ENCODE results near the gene SLAIN2. TPM values are rescaled to one million over a fixed set of nuclear protein-coding genes. Genes with fewer than 3 reads are reported as not detected.

Gene SLAIN2
- total RNA-seq, 1 donor from 2014 or later, result 90.5 TPM

DNA sequence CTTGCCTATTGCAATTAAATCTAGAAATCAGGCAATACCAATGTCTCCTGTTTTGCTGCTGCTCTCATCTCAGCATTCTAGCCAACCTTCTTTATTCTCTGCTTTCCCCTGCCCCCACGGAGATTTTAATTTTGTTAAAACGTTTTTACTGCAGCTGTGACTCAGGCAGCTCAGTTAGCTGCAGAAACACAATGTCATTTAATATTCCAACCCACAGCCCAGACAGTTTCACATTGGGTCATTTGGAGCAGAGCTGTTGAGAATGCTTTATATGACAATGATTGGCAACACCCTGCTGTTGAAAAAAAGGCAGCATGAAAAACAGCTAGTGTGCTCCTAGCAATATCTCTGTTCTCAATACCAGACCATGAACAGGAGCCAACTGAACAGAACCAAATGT, 129.2 kb downstream of the SLAIN2 start:
- no peaks in the 10 kb centered on the region for H3K36me3 Mint-ChIP-seq (ENCODE audit: low read depth, unreplicated experiment)
- H3K4me3 Mint-ChIP-seq (ENCODE audit: unreplicated experiment), result no peak overlapping the region
- Histone ChIP-seq H3K36me3 (ENCODE audit: insufficient read depth, low read length) (no peaks in the 10 kb centered on the region), H3K4me2 (ENCODE audit: low read length) (peak overlapping the region; percentile 12), H3K79me2 (ENCODE audit: insufficient read depth, low read length) (no peaks in the 10 kb centered on the region), H3K4me3 (ENCODE audit: insufficient read depth, low read depth, low read length) (no peak overlapping the region), H3K27ac (ENCODE audit: low read depth, low read length) (no peak overlapping the region), H3K9ac (ENCODE audit: low read length) (no peak overlapping the region), H4K20me1 (ENCODE audit: insufficient read depth, low read length) (no peaks in the 10 kb centered on the region), H2AFZ (ENCODE audit: low read depth, low read length) (no peak overlapping the region), H3K9me3 (ENCODE audit: insufficient read depth, low read depth, low read length) (no peaks in the 10 kb centered on the region), H3K27me3 (ENCODE audit: insufficient read depth, low read length) (no peaks in the 10 kb centered on the region), H3K4me1 (ENCODE audit: insufficient read depth, low read length) (no peaks in the 10 kb centered on the region)
- H3K27ac Mint-ChIP-seq (ENCODE audit: unreplicated experiment), result no peak overlapping the region
- peak; percentile 6 for DNase-seq (ENCODE audit: low read depth)
- TF ChIP-seq EZH2 (IDR thresholded peaks at IDR 0.05; ENCODE audit: insufficient read depth, low read length) (no peak), CTCF (IDR thresholded peaks at IDR 0.05; ENCODE audit: insufficient read depth, low read depth, low read length) (no peak)
- peaks cover 11% of the 10 kb centered on the region for H3K4me1 Mint-ChIP-seq (ENCODE audit: low read depth, unreplicated experiment)
- FAIRE-seq, result no peak
- no peaks in the 10 kb centered on the region for H3K9me3 Mint-ChIP-seq (ENCODE audit: unreplicated experiment)
- H3K27me3 Mint-ChIP-seq (ENCODE audit: low read depth, unreplicated experiment), result peaks cover 2% of the 10 kb centered on the region

GRCh38 chr4:48472794-48473193, 131.5 kb downstream of the SLAIN2 start:
- Mint-ChIP-seq H3K4me1 (ENCODE audit: low read depth, unreplicated experiment) (peaks cover 15% of the 10 kb centered on the region), H3K27me3 (ENCODE audit: low read depth, unreplicated experiment) (peaks cover 7% of the 10 kb centered on the region), H3K36me3 (ENCODE audit: low read depth, unreplicated experiment) (peaks cover 2% of the 10 kb centered on the region), H3K4me3 (ENCODE audit: unreplicated experiment) (no peak overlapping the region), H3K9me3 (ENCODE audit: unreplicated experiment) (no peaks in the 10 kb centered on the region), H3K27ac (ENCODE audit: unreplicated experiment) (no peak overlapping the region)
- TF ChIP-seq EZH2 (IDR thresholded peaks at IDR 0.05; ENCODE audit: insufficient read depth, low read length) (no peak), CTCF (IDR thresholded peaks at IDR 0.05; ENCODE audit: insufficient read depth, low read depth, low read length) (no peak)
- FAIRE-seq (no peak), DNase-seq (ENCODE audit: low read depth) (no peak)
- H3K27me3 ChIP-seq (ENCODE audit: insufficient read depth, low read length), result no peaks in the 10 kb centered on the region
- H3K4me2 ChIP-seq (ENCODE audit: low read length), result no peak overlapping the region
- no peaks in the 10 kb centered on the region for H4K20me1 ChIP-seq (ENCODE audit: insufficient read depth, low read length)
- H3K36me3 ChIP-seq (ENCODE audit: insufficient read depth, low read length), result no peaks in the 10 kb centered on the region
- no peak overlapping the region for H3K9ac ChIP-seq (ENCODE audit: low read length)
- H3K27ac ChIP-seq (ENCODE audit: low read depth, low read length), result no peak overlapping the region
- H3K79me2 ChIP-seq (ENCODE audit: insufficient read depth, low read length), result no peaks in the 10 kb centered on the region
- H3K4me3 ChIP-seq (ENCODE audit: insufficient read depth, low read depth, low read length), result no peak overlapping the region
- H3K9me3 ChIP-seq (ENCODE audit: insufficient read depth, low read depth, low read length), result no peaks in the 10 kb centered on the region
- H3K4me1 ChIP-seq (ENCODE audit: insufficient read depth, low read length), result no peaks in the 10 kb centered on the region
- H2AFZ ChIP-seq (ENCODE audit: low read depth, low read length), result no peak overlapping the region

- no peak for TF ChIP-seq EZH2 (IDR thresholded peaks at IDR 0.05; ENCODE audit: insufficient read depth, low read length)
- no peak for TF ChIP-seq CTCF (IDR thresholded peaks at IDR 0.05; ENCODE audit: insufficient read depth, low read depth, low read length)
- no peak for FAIRE-seq
- no peak overlapping the region for H3K27ac Mint-ChIP-seq (ENCODE audit: unreplicated experiment)
Observed at GRCh38 chr4:48475770-48476169, 134.4 kb downstream of the SLAIN2 start.

More at GRCh38 chr4:48475770-48476169, 134.4 kb downstream of the SLAIN2 start:
- H2AFZ ChIP-seq (ENCODE audit: low read depth, low read length), result no peak overlapping the region
- peaks cover 11% of the 10 kb centered on the region for H3K27me3 Mint-ChIP-seq (ENCODE audit: low read depth, unreplicated experiment)
- H3K79me2 ChIP-seq (ENCODE audit: insufficient read depth, low read length), result no peaks in the 10 kb centered on the region
- H3K36me3 ChIP-seq (ENCODE audit: insufficient read depth, low read length), result no peaks in the 10 kb centered on the region
- H3K4me3 ChIP-seq (ENCODE audit: insufficient read depth, low read depth, low read length), result no peak overlapping the region
- H3K27me3 ChIP-seq (ENCODE audit: insufficient read depth, low read length), result peaks cover 4% of the 10 kb centered on the region
- no peak overlapping the region for H3K4me3 Mint-ChIP-seq (ENCODE audit: unreplicated experiment)
- no peak overlapping the region for H3K4me2 ChIP-seq (ENCODE audit: low read length)
- no peaks in the 10 kb centered on the region for H3K9me3 Mint-ChIP-seq (ENCODE audit: unreplicated experiment)
- no peak overlapping the region for H3K9ac ChIP-seq (ENCODE audit: low read length)
- H3K36me3 Mint-ChIP-seq (ENCODE audit: low read depth, unreplicated experiment), result peaks cover 2% of the 10 kb centered on the region
- H3K9me3 ChIP-seq (ENCODE audit: insufficient read depth, low read depth, low read length), result no peaks in the 10 kb centered on the region
- H3K4me1 ChIP-seq (ENCODE audit: insufficient read depth, low read length), result no peaks in the 10 kb centered on the region
- DNase-seq (ENCODE audit: low read depth), result no peak
- H3K27ac ChIP-seq (ENCODE audit: low read depth, low read length), result no peak overlapping the region
- H4K20me1 ChIP-seq (ENCODE audit: insufficient read depth, low read length), result no peaks in the 10 kb centered on the region
- H3K4me1 Mint-ChIP-seq (ENCODE audit: low read depth, unreplicated experiment), result peaks cover 3% of the 10 kb centered on the region

Other genes starting within 250 kb of the SLAIN2 start
- 0.50 TPM in 1 of 2 replicates, not detected in the other for gene TXK, start 207.3 kb upstream of the SLAIN2 start, total RNA-seq
- 0.61 and 0.91 TPM in 2 replicates for gene TEC, start 71.7 kb upstream of the SLAIN2 start, total RNA-seq
- gene SLC10A4, start 141.8 kb downstream of the SLAIN2 start, total RNA-seq, result 0.16 and 0.26 TPM in 2 replicates
- not detected in 2 replicates for gene ZAR1, start 148.7 kb downstream of the SLAIN2 start, total RNA-seq